HG02798 (cell line): Measurements from ENCODE around the gene ZNF554.

ENCODE experiments used
- ATAC-seq: cut with Tn5 transposase; IDR thresholded peaks from one replicate; pipeline ENCODE4 v1.9.1; 2021; ENCODE audit warnings: mild to moderate bottlenecking; ENCODE audit not compliant: unreplicated experiment, poor library complexity

Gene ZNF554

DNA sequence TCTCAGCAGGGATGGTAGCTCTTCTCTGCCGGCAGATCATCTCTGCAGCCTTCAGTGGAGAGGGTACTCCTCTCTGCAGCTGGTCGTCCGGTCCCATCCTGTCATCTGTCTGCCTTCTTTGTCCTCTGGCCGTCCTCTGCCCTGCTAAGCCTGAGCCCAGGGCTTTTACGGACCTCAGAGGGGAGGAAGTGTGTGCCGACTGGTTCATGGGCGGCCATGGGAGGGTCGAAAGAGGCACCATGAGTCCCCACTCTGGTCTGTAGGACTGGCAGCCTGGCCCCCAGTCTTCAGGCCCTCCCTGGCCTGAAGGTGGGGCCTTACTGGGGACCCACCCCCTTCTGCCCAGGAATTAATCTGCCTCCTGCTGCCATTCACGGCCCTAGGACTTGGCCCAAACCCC lies 4.0 kb downstream of the ZNF554 start:
- ATAC-seq = no peak

GRCh38 chr19:2824129-2824528 lies 4.5 kb downstream of the ZNF554 start:
- no peak for ATAC-seq

DNA sequence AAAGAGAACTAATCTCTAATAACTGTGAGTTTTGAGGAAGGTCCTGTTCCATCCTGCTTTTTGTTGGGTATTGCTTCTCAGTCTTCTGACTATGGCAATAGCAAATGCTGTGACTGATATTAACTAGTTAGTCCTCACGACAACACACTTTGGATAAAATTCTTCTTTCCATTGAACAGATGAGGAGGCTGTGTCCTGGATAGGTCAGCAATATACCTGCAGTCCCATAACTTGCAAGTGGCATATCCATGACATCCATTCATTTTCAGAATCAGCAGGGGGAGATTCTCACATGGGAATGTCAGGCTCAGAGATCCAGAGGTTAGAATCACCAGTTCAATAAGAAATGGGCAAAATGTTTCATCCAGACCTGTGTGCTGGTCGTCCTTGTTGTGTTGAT lies 7.4 kb downstream of the ZNF554 start:
- no peak for ATAC-seq

DNA sequence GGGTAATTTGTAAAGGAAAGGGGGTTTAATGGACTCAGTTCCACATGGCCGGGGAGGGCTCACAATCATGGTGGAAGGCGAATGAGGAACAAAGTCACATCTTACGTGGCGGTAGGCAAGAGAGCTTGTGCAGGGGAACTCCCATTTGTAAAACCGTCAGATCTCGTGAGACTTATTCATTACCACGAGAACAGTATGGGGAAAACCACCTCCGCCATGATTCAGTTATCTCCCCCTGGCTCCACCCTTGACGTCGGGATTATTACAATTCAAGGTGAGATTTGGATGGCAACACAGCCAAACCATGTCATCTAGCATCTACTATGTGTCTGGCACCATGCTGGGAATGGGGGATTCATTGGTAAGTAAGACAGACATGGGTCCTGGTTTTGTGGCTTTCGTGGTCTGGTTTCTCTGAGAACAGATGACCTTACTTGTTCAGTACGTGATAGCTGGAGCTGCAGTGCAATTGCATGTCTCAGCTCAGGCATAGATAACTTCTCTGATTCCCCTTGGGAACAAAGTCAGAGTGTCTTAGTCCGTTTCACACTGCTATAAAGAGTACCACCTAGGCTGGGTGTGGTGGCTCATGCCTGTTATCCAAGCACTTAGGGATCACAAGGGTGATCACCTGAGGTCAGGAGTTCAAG lies 8.3 kb downstream of the ZNF554 start:
- no peak for ATAC-seq

- ATAC-seq = no peak
These were observed 14.7 kb downstream of the ZNF554 start for GRCh38 chr19:2834294-2834871.

- no peak for ATAC-seq
These were observed 17.8 kb downstream of the ZNF554 start for GRCh38 chr19:2837430-2837829.

- ATAC-seq = peak; percentile 96
These were observed 21.4 kb downstream of the ZNF554 start, which contains the start of gene ZNF555 for GRCh38 chr19:2840794-2841791. Gene ZNF555, plus strand, starts transcription at chr19:2841475. Its CDS starts 98 bp downstream, at chr19:2841573.

GRCh38 chr19:2841855-2842574 lies 22.3 kb downstream of the ZNF554 start:
- peak; percentile 8 for ATAC-seq

- ATAC-seq = no peak
These were observed 25.4 kb downstream of the ZNF554 start for GRCh38 chr19:2845107-2845506.

DNA sequence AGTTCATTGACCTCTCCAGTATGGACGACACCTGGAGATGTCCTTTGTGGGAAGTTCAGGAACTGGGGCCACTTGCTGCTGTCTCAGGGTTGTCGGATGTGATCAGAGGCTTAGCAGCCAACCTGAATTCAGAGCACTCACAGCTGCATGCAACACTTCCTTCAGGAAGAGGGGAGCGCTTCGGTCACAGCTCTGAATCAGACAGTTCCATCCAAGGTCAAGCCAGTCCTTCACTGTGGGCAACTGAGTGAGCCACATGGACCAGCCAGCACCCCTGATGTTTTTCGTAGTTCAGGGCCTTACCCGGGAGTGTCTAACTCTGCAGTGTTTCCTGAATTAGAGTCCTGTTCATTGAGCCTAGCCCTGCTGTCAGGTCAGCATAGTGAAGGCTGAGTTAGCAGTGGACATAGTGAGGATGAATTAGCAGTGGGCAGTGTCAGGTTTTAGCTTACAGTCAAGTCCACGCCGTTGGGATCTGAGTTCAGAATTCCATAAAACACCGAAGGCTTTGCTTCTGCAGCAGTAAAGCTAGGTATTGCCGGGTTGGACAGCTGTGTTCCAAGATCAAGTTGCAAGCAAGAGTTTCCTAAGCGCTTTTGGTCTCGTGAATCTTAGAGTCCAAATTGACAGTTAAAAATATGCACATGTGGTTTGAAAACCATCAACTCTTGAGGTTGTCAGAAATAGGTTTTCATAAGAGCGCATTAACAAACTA lies 26.7 kb downstream of the ZNF554 start:
- no peak for ATAC-seq

GRCh38 chr19:2847507-2847906 lies 27.8 kb downstream of the ZNF554 start:
- no peak for ATAC-seq

DNA sequence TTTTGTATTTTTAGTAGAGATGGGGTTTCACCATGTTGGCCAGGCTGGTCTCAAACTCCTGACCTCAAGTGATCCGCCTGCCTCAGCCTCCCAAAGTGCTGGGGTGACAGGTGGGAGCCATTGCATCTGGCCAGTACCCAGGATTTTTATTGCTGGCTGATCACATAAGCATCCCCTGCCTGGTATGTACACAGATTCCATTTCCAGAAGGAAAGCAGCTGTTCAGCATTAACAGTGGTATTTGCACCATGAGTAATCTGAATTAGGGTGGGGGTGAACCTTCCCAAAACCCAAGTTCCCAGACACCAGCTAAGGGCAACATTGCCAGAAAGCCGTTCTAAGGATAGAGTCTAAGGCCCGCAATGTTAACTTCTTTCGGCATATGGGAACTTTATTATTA lies 28.9 kb downstream of the ZNF554 start:
- no peak for ATAC-seq

- no peak for ATAC-seq
These were observed 30.7 kb downstream of the ZNF554 start for GRCh38 chr19:2850256-2850925.

GRCh38 chr19:2852598-2852997 lies 32.9 kb downstream of the ZNF554 start:
- no peak for ATAC-seq

DNA sequence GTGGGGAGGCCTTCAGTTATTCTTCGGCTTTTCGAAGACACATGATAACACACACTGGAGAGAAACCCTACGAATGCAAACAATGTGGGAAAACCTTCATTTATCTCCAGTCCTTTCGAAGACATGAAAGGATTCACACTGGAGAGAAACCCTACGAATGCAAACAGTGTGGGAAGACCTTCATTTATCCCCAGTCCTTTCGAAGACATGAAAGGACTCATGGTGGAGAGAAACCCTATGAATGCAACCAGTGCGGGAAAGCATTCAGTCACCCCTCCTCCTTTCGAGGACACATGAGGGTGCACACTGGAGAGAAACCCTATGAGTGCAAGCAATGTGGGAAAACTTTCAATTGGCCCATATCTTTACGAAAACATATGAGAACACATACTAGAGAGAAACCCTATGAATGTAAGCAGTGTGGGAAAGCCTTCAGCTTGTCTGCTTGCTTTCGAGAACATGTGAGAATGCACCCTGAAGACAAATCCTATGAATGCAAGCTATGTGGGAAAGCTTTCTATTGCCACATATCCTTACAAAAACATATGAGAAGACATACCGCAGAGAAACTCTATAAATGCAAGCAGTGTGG lies 33.4 kb downstream of the ZNF554 start:
- ATAC-seq = no peak

GRCh38 chr19:2854849-2855248 lies 35.2 kb downstream of the ZNF554 start:
- ATAC-seq = no peak

DNA sequence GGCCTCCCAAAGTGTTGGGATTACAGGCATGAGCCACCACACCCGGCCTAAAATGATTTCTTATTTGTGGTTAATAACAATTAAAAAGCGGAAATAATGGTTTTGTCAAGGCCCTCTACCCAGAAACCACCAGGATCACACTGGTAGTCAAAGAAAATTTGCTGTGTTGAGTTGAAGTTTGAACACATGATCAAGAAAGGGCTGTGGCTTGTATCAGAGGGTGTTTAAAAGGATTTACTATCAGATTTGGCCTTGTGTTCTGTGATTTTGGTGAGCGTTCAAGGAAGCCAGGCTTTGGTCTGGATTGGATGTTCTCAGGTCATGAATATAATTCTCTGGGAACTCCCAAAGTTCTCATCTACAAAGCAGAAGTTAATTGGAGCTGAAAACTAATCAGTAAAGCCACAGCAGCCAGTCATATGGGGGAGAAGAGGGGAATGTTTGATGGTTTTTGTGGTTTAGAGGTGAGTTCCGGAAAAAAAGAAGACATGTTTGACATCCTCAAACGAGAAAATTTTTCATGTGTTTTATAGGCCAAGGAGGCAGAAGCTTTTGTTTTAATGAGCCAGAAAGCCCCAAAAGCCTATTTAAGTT lies 36.9 kb downstream of the ZNF554 start:
- ATAC-seq = no peak

DNA sequence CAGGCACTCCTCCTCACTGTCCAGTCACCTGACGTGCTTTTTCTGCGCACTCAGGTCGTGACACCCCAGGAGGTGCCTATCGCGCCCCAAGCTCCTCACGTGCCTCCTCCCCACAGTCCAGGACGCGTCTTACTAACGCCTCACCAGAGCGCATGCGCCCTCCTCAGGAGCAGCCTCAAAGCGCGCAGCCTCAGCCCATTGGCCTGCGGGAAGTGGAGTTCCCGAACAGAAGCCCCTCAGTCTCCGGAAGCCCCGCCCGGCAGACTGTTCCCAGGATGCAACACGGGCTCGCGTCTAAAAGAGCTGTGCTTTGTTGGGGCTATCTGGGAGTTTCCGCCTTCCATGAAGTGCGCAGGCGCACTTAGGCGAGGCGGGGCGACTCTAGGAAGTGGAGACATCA lies 39.2 kb downstream of the ZNF554 start:
- no peak for ATAC-seq

GRCh38 chr19:2863816-2864215 lies 44.1 kb downstream of the ZNF554 start:
- ATAC-seq = no peak
